Measurements from ENCODE around the gene SH2B3. TPM values are rescaled to one million over a fixed set of nuclear protein-coding genes. Genes with fewer than 3 reads are reported as not detected.

The SH2B3 gene
- total RNA-seq, 1 experiment from 2014 or later = 40.3 TPM

- H3K4ac ChIP-seq (ENCODE audit: low read depth, low read length) = no peak overlapping the region
- Mint-ChIP-seq H3K9me3 (no peaks in the 10 kb centered on the region), H3K27me3 (ENCODE audit: low read depth) (no peaks in the 10 kb centered on the region), H3K4me1 (no peaks in the 10 kb centered on the region), H3K36me3 (ENCODE audit: insufficient read depth in 1 of 3, low read depth in 3 of 3) (peaks cover 12 to 57% (median 50%) of the 10 kb centered on the region in 3 experiments; a peak in 6 of 7 replicates), H3K27ac (peak overlapping the region in 1 of 3 experiments; percentile 33; a peak in 3 of 7 replicates), H3K4me3 (no peak overlapping the region)
- no peak overlapping the region for H3K56ac ChIP-seq (ENCODE audit: insufficient read length, low read depth, low read length)
- H3K18ac ChIP-seq (ENCODE audit: insufficient read length, low read depth, low read length) = no peak overlapping the region
- H2BK120ac ChIP-seq (ENCODE audit: low read depth, low read length, poor library complexity, severe bottlenecking) = no peak overlapping the region
- H3K9me3 ChIP-seq (ENCODE audit: control insufficient read depth, low read depth, low read length) = no peaks in the 10 kb centered on the region
- H3K79me1 ChIP-seq (ENCODE audit: insufficient read depth, low read depth, low read length, poor library complexity, severe bottlenecking) = no peaks in the 10 kb centered on the region
- H3K27ac ChIP-seq (ENCODE audit: insufficient read length, low read depth, low read length) = no peak overlapping the region
- no peak overlapping the region for H2AK5ac ChIP-seq (ENCODE audit: insufficient read length, low read length)
- H2BK15ac ChIP-seq (ENCODE audit: low read depth, low read length) = no peak overlapping the region
- WGBS (ENCODE audit: extremely low coverage, insufficient read length, low lambda C conversion rate) = no CpG with 5 or more reads among the region's 2 CpGs
- H3K14ac ChIP-seq (ENCODE audit: insufficient read depth, low read length) = no peak overlapping the region
- DNase-seq = no peak
- no peak overlapping the region for H3T11ph ChIP-seq (ENCODE audit: low read length)
- H4K5ac ChIP-seq (ENCODE audit: insufficient read length, low read depth, low read length) = no peak overlapping the region
- no peaks in the 10 kb centered on the region for H3K79me2 ChIP-seq (ENCODE audit: insufficient read depth, low read length)
- no peak overlapping the region for H3K9ac ChIP-seq (ENCODE audit: extremely low read depth, insufficient read length, low read length)
- no peak overlapping the region for H2BK12ac ChIP-seq (ENCODE audit: insufficient read length, low read depth, low read length)
- H3K23me2 ChIP-seq (ENCODE audit: insufficient read length, low read depth, low read length, poor library complexity, severe bottlenecking) = no peaks in the 10 kb centered on the region
- H2AFZ ChIP-seq (ENCODE audit: low read length) = no peak overlapping the region
- no peak for TF ChIP-seq CTCF (conservative IDR thresholded peaks at IDR 0.05)
- no peak overlapping the region for H3K23ac ChIP-seq (ENCODE audit: insufficient read length, low read depth, low read length)
- no peaks in the 10 kb centered on the region for H3K4me1 ChIP-seq (ENCODE audit: insufficient read depth, low read length)
- no peaks in the 10 kb centered on the region for H3K27me3 ChIP-seq (ENCODE audit: insufficient read depth, low read length)
- no peak overlapping the region for H2BK20ac ChIP-seq (ENCODE audit: low read depth, low read length, poor library complexity, severe bottlenecking)
- no peak overlapping the region for H4K8ac ChIP-seq (replicated peaks; ENCODE audit: insufficient read length, low read depth, low read length)
- no peaks in the 10 kb centered on the region for H4K20me1 ChIP-seq (ENCODE audit: control insufficient read depth, insufficient read depth, insufficient read length)
- no peak overlapping the region for H3K4me2 ChIP-seq (ENCODE audit: insufficient read depth, insufficient read length, low read length)
- no peak overlapping the region for H2BK5ac ChIP-seq (ENCODE audit: insufficient read length, low read length)
- H4K91ac ChIP-seq (ENCODE audit: insufficient read length, low read depth, low read length) = no peak overlapping the region
These were observed 65.5 kb downstream of the SH2B3 start for GRCh38 chr12:111471236-111471635.

Measured in H9 (cell line).